Measurements from ENCODE around the gene DDT.
"Not testable (repeated sequence)": the region's sequence is repeated elsewhere in the genome, so short reads cannot be mapped to it uniquely, and the experiment has no call there.

The DDT gene

DNA sequence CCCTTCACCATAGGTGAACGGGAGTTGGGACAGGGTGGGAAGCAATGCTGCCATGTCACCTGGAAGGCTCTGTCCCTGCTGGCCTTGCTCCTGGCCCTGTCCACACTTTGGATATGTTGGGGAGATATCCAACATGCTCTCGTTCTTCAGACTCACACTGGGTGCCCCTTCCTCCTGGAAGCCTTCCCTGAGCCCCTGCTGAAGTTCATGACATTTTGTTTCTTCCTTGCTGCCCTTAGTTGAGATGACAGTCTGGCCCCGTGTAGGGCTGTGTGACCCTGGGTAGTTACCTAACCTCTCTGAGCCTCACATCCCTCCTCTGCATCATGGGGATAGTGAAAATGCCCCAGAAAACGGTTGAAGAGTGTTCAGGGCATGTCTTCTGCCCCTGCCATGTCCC, 20.8 kb downstream of the DDT start:
- DNase-seq (ENCODE audit: insufficient read length, low spot score) = not testable (repeated sequence)

DNA sequence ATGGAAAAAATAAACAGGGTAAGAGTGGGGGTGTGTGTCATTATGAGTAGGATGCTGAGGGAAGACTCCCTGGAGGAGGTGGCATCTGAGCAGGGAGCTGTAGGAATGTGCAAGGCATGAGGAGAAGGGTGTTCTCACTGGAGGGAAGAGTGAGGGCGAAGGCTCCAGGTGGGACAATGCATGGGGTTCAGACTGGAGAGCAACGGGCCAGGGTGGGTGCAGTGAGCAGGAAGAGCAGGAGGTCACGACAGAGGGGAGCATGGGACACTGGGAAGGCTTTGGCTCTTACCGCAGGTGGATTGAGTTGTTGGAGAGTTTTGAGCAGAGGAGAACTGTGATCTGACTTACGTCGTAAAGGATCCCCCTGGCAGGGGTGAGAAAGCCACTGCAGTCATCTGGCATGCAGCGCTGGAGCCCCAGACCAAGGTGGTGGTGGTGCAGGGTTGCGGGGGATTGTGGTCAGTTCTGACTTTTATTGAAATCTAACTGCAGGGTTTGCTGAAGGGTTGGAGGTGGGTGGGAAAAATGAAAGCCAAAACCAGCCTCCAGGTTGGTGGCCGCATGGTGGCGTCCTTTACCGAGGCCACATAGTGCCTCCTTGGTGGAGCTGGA, 21.3 kb downstream of the DDT start:
- FAIRE-seq = not testable (repeated sequence)

More for the DNA sequence above, 20.8 kb downstream of the DDT start:
- FAIRE-seq = not testable (repeated sequence)

DNA sequence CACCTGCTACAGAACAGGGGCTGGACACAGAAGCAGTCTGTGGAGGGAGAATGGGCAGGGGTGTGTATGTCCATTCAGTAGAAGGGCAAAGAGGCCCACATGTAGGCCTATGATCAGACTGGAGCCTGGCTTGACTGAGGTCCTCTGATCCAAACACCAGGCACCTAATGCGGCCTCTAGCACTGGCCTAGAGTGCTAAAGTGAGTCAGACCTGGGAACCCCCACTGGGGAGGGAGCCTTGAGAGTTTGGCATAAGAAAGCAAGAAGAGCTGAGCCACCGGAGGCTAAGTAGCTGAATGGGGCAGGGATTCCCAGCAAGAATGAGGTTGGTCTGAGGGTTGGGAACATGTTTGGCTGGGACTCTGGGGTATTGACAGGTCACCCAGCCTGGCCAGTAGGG, 22.9 kb downstream of the DDT start:
- DNase-seq (ENCODE audit: insufficient read length, low spot score); FAIRE-seq: not testable (repeated sequence)

More for the DNA sequence above, 21.3 kb downstream of the DDT start:
- not testable (repeated sequence) for DNase-seq (ENCODE audit: insufficient read length, low spot score)

DNA sequence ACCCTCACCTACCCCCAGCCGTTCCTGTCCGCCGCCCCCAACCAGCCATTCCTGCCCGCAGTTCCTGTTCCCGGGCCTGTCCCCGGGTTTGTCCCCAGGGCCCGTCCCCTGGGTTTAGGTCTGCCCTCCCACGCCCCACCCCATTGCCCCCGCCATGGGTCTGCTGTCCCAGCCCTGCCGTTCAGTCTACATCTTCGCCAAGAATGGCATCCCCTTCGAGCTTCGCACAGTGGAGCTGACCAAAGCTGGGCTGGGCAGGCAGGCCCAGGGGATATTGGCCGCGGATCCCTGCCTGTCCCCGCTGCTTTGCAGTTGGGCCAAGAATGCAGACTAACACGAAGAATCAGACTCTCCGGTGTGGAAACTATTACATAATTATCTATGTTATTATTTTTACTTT, 24.5 kb downstream of the DDT start:
- FAIRE-seq; DNase-seq (ENCODE audit: insufficient read length, low spot score): not testable (repeated sequence)

DNA sequence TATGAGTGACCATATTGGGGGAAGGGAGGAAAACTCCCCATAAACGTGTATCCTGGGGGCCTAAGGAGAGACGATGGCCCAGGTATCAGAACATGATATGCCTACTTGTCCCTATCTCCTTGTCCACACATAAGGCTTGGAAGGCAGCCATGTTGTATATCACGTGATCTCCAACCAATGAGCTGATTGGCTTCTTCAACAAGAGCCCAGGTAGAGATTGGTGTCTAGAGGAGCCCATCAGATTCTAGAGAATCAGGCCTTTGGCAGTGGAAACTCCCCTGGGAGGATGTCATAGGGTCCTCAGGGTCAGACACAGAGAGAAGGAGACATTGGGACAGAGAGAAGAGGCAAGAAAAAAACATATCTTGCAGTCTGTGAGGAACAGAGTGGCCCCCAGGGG, 26.9 kb downstream of the DDT start:
- FAIRE-seq; DNase-seq (ENCODE audit: insufficient read length, low spot score): not testable (repeated sequence)

DNA sequence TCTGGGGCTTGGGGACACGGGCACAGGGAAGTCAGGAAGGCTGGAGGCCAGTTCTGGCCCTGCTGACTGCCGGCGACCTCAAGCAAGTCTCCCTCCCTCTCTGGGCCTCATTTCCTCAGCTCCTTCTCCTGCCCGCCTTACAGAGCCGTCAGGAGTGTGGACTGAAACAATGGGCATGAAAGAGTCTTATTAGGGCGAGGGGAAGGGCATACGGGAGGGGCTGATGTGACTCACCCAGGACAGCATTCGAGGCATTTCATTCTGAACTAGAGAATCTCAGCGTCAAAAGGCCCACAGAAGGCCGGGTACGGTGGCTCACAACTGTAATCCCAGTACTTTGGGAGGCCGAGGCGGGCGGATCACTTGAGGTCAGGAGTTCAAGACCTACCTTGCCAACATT, 34.1 kb downstream of the DDT start:
- DNase-seq (ENCODE audit: insufficient read length, low spot score); FAIRE-seq: not testable (repeated sequence)

DNA sequence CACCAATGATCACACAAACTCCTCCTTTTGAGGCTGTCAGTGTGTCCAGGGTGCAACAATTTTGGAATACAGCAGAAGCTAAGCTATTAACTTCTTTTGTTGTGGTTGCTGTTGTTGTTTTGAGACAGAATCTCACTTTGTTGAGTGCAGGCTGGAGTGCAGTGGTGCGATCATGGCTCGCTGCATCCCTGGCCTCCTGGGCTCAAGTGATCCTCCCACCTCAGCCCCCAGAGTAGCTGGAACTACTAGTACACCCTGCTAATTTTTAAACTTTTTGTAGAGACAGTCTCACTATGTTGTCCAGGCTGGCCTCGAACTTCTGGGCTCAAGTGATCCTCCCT, 35.3 kb downstream of the DDT start:
- no peak for FAIRE-seq
- no peak for DNase-seq (ENCODE audit: insufficient read length, low spot score)
- no peak for TF ChIP-seq PAX5 (IDR thresholded peaks at IDR 0.05; ENCODE audit: insufficient read depth, low read length, severe bottlenecking)
- no peak for TF ChIP-seq TAF1 (IDR thresholded peaks at IDR 0.05; ENCODE audit: low read depth, low read length)
- TF ChIP-seq POU2F2 (IDR thresholded peaks at IDR 0.05; ENCODE audit: low read depth, low read length) = no peak
- no peak for TF ChIP-seq POLR2AphosphoS5 (IDR thresholded peaks at IDR 0.05; ENCODE audit: low read depth, low read length)
- TF ChIP-seq SPI1 (IDR thresholded peaks at IDR 0.05; ENCODE audit: low read depth, low read length) = no peak
- TF ChIP-seq POLR2A (IDR thresholded peaks at IDR 0.05; ENCODE audit: low read depth, low read length) = no peak

DNA sequence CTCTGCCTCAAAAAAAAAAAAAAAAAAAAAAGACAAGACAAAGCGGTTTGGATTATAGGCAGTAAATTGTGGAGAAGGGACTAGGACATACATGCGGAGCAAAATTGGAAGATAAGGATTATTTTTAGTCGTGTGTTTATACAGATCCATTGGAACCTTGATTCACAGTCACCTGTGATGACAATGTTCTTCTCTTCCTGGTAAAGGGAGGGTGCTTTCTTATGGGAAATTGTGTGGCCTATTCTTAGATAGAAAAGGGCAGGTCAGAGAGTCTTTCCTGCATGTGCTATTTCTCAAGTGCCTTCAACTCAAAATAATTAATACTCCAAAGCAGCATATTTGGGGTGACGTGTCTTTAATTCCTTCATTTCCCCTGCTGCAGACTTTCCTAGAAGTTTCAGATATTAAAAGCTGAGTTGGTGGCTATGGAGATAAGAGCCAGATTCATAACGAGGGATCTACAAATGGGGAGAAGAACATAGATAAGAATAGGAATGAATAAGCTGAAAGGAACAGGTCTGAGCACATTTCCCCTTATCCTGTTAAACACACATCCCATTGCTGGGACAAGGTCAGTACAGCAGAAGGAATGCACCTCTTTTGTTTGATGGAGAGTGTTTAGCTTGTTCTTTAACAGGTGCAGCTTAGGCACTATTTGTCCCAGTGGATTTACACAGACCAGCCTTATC, 35.8 kb downstream of the DDT start:
- FAIRE-seq (no peak), DNase-seq (ENCODE audit: insufficient read length, low spot score) (no peak)
- TF ChIP-seq TAF1 (IDR thresholded peaks at IDR 0.05; ENCODE audit: low read depth, low read length) (no peak), POU2F2 (IDR thresholded peaks at IDR 0.05; ENCODE audit: low read depth, low read length) (no peak)

DNA sequence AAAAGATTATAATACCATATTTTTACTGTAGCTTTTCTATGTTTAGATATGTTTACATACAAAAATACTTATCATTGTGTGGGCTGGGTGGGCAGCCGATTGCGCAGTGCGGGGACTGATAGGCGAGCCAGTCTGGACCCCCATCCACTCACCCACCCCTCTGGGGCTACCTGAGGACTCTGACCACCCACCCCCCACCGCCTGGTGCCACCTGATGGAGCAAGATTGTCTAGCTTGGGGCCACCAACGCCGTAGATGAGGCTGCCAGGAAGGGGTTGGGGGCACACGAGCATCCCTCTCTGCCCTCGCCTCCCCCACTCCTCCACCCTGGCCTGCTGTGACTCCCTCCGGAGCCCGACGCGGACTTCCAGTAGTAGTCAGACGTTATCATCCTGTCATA, 47.7 kb downstream of the DDT start:
- TF ChIP-seq POLR2A (IDR thresholded peaks at IDR 0.05; ENCODE audit: low read depth, low read length) (no peak), SPI1 (IDR thresholded peaks at IDR 0.05; ENCODE audit: low read depth, low read length) (no peak), TAF1 (IDR thresholded peaks at IDR 0.05; ENCODE audit: low read depth, low read length) (no peak), POU2F2 (IDR thresholded peaks at IDR 0.05; ENCODE audit: low read depth, low read length) (no peak), PAX5 (IDR thresholded peaks at IDR 0.05; ENCODE audit: insufficient read depth, low read length, severe bottlenecking) (no peak), POLR2AphosphoS5 (IDR thresholded peaks at IDR 0.05; ENCODE audit: low read depth, low read length) (no peak)
- no peak for FAIRE-seq
- DNase-seq (ENCODE audit: insufficient read length, low spot score) = no peak

DNA sequence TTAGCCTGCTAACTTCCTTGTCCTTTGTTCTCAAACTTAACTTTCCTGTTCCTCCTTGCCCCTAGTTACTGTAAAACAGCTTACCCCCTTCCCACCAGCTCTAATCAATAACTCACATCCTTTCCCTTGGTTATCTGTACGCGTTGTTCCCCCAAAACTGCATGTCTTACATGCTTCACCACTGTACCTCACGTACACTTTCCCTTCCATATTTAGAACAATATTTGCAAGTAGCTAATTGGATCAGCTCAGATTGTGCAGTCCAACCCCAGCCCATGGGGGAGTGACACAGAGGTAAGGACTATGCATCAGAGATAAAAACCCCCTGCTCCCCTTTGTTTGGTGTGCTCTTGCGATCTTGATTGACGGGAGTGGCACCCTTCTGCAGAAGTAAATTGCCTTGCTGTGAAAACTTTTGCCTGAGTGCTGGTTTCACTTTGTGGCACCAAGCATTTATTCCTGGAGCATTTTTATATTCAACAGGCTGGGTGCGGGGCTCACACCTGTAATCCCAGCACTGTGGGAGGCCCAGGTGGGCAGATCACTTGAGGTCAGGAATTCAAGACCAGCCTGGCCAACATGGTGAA, 49.1 kb downstream of the DDT start:
- FAIRE-seq = peak; percentile 9
- DNase-seq (ENCODE audit: insufficient read length, low spot score) = no peak
- TF ChIP-seq PAX5 (IDR thresholded peaks at IDR 0.05; ENCODE audit: insufficient read depth, low read length, severe bottlenecking) (no peak), TAF1 (IDR thresholded peaks at IDR 0.05; ENCODE audit: low read depth, low read length) (no peak), POLR2AphosphoS5 (IDR thresholded peaks at IDR 0.05; ENCODE audit: low read depth, low read length) (no peak), POLR2A (IDR thresholded peaks at IDR 0.05; ENCODE audit: low read depth, low read length) (no peak), POU2F2 (IDR thresholded peaks at IDR 0.05; ENCODE audit: low read depth, low read length) (no peak), SPI1 (IDR thresholded peaks at IDR 0.05; ENCODE audit: low read depth, low read length) (no peak)

DNA sequence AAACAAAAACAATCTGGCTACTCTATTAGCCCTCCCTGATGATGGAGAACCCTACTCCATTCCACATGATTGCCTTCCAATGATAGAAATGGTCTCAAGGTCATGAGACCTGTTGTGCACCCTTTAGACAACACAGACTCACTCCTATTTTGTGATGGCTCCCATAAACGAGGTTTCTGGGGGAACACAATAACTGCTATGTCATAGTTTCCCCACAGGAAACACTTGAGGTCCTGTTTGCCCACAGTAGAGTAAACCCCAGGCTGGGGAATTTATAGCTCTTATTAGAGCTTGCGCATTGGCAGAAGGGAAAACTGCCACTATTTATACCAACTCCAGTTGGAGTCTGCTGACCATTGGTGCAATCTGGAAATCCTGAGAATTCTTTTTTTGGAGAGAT, 51.3 kb downstream of the DDT start:
- no peak for TF ChIP-seq POLR2A (IDR thresholded peaks at IDR 0.05; ENCODE audit: low read depth, low read length)
- TF ChIP-seq SPI1 (IDR thresholded peaks at IDR 0.05; ENCODE audit: low read depth, low read length) = no peak
- TF ChIP-seq TAF1 (IDR thresholded peaks at IDR 0.05; ENCODE audit: low read depth, low read length) = no peak
- TF ChIP-seq POLR2AphosphoS5 (IDR thresholded peaks at IDR 0.05; ENCODE audit: low read depth, low read length) = no peak
- no peak for TF ChIP-seq PAX5 (IDR thresholded peaks at IDR 0.05; ENCODE audit: insufficient read depth, low read length, severe bottlenecking)
- no peak for TF ChIP-seq POU2F2 (IDR thresholded peaks at IDR 0.05; ENCODE audit: low read depth, low read length)
- no peak for FAIRE-seq
- DNase-seq (ENCODE audit: insufficient read length, low spot score) = no peak

DNA sequence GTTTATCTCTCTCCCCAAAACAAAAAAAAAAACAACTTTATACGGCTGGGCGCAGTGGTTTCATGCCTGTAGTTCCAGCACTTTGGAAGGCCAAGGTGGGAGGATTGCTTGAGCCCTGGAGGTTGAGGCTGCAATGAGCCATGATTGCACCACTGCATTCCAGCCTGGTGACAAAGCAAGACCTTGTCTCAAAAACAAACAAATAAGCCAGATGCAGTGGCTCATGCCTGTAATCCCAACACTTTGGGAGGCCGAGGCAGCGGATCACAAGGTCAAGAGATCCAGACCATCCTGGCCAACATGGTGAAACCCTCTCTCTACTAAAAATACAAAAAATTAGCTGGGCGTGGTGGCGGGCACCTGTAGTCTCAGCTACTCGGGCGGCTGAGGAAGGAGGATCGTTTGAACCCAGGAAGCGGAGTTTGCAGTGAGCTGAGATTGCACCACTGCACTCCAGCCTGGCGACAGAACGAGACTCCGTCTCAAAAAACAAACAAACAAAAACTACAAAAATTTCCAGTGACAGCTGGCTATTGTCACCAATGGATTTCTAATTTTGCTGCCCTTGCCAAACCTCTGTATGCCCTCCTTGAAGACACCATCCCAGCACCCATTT, 52.5 kb downstream of the DDT start:
- not testable (repeated sequence) for DNase-seq (ENCODE audit: insufficient read length, low spot score); FAIRE-seq
